ENCODE measurements around the gene CCL19.

Gene CCL19

DNA sequence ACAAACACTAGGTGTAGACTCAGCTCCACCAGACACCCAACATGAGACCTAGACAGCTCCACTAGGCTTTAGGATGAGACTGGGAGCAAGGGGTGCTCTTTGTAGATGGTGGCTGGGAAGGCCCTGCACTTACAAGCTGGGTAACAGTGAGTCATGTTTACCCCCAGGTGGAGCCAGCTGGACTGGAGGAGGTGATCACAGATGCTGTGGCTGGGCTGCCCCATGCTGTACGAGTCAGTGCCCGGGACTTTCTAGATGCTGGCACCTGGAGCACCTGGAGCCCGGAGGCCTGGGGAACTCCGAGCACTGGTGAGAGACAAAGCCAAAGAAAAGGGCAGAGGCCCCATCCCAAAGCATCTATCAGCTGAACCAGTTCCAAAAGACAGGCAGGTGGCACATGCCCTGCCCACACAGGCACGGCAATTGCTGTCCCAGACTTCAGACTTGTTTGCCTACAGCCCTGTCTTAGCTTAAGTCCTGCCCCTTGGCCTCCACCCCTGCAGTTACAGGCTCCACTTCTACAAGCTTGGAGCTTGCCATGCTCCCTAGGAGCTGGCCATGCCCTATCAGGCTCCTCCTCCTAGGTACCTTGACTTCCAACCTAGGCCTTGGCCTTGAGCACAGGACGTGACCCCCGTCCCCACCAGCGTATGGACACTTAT is 31.4 kb downstream of the CCL19 start:
- no peak for DNase-seq

- DNase-seq, result peak; percentile 13
These were observed 32.6 kb downstream of the CCL19 start for GRCh38 chr9:34658461-34658860.

GRCh38 chr9:34656992-34657391 is 34.1 kb downstream of the CCL19 start:
- no peak for DNase-seq

DNA sequence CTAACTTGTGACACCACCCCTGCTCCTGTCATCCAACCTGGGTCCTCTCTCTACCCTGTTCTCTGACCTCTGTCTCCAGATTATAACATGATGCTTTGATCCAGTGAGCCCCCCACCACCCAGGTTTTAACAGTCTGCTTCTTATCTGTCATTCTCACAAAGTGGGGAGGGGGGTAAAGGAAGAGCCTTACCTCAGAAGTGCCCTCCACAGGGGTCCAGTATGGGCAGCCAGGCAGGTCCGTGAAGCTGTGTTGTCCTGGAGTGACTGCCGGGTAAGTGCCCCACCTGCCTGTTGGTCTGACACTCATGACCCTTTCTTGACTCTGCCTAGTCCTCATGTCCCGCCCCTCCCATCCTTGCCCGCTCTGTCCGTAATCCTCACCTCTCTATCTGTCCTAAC is 35.7 kb downstream of the CCL19 start:
- DNase-seq, result no peak

GRCh38 chr9:34654323-34655051 is 36.6 kb downstream of the CCL19 start:
- DNase-seq, result peak; percentile 92

GRCh38 chr9:34653151-34654072 is 37.7 kb downstream of the CCL19 start:
- DNase-seq, result peak; percentile 92

GRCh38 chr9:34652602-34653000 is 38.5 kb downstream of the CCL19 start:
- no peak for DNase-seq

DNA sequence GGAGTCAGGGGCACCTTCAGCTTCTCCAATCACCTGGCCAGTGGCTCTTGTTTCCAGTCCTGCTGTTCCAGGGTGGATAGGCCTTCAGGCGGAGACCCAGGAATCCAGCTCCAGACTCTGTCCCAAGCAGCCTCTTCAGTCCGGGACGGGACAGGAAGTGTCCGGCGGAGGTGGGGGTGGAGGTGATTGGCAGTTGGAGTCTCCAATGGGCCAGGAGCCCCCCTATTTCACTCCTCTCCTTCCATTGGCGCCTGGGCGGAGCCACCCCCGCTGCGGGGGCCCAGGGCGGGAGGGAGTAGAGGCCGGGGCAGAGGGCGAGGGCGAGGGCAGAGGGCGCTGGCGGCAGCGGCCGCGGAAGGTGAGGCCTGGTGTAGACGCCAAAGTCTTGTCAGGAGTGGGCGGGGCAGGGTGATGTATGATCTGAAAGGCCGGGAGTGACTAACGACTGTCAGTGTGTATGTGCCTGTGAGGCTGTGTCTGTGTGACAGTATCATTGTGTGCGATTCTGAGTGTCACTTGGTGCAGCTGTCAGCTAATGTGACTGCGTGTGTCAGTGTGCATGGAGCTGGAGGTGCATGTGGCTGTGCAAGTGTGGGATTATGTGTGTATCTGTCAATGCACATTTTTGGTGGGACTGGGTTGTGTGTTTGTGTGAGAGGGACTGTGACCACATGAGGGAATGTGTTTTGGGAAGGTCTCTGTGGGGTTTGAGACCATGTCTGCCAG is 39.0 kb downstream of the CCL19 start, which contains the start of gene IL11RA:
TSS of gene IL11RA (plus strand) at position 310 of the 726 bp plus-strand sequence. CDS start 3,033 bp downstream, outside the sequence.
- DNase-seq, result peak; percentile 91

GRCh38 chr9:34651321-34651720 is 39.8 kb downstream of the CCL19 start:
- DNase-seq, result no peak

DNA sequence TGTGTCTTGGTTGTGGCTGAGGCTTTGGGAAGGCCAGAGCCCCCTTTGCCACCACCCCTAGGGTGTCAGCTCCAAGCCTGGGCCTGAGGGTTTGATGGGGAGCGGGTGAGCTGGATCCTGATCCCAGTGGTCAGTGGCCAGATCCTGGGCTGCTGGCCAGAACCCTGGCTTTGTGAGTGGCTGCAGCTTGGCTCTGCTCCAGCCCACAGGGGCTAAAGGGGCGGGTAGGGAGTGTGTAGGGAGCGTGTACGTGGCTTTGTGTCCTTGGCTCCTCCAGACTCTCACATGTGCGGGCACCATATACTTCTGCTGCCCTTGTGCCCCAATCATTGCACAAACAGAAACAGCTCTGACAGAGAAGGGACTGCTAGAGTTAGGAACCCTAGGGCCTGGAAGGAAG is 40.3 kb downstream of the CCL19 start:
- DNase-seq, result peak; percentile 68

DNA sequence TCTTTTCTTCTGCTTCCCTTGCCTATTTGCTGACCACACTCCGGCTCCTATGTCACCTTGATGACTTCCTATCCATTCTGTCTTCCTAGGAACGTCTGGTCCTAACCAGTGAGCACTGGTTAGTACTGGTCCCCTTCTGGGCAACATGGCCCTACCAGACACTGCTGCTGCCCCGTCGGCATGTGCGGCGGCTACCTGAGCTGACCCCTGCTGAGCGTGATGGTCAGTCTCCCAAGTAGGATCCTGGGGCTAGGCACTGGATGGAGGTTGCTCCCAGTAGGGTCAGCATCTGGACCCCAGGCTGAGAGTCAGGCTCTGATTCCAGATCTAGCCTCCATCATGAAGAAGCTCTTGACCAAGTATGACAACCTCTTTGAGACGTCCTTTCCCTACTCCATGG is 42.4 kb downstream of the CCL19 start:
- no peak for DNase-seq

DNA sequence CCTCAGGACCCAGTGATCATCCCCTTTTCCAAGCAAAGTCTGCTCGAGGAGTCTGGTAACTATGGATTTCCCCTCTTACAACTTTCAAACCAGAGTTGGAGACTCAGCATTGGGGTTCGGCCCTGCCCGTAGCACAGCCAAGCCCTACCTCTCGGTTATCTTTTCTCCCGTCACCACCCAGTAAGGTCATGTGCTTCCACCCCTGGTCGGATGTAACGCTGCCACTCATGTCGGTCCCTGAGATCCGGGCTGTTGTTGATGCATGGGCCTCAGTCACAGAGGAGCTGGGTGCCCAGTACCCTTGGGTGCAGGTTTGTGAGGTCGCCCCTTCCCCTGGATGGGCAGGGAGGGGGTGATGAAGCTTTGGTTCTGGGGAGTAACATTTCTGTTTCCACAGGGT is 43.4 kb downstream of the CCL19 start:
- DNase-seq, result no peak

GRCh38 chr9:34647084-34647403 is 44.0 kb downstream of the CCL19 start:
- no peak for DNase-seq

DNA sequence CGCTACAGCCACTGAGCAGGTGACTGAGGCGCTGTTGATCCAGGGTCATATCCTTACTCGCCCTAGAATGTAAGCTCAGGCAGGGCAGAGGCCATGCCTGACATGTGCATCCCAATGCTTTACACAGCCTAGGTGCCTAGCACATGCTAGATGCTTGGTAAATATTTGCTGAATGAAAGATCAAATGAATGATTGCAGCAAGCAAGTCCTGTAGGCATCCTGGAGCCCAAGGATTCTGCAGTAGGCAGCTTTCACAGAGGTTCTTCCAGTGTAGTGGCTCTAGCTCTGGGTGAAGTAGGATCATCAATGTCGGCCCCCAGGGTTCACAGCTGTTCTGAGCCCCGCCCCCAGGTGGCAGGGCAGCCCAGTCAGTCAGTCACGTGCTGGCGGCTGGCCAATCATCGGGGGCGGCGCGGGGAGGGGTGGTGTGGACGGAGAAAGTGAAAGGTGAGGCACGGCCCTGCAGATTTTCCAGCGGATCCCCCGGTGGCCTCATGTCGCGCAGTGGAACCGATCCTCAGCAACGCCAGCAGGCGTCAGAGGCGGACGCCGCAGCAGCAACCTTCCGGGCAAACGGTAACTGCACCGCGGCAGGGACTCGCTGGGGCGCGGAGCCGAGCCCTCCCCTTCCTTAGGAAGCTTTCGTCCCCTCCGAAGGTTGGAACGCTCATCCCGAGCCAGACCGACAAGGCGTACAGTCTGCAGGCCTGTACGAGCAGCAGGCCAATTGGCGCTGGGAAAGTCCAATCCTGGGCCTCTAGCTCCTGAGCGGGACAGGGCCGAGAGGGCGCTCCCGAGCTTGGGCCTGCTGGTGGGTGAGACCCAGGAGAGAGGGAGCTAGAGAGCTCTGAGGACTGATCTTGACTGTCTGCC is 44.6 kb downstream of the CCL19 start, which contains the start of gene GALT:
TSS of gene GALT (plus strand) at position 465 of the 873 bp plus-strand sequence. CDS start at position 495, 30 bp downstream.
- DNase-seq, result peak; percentile 93

DNA sequence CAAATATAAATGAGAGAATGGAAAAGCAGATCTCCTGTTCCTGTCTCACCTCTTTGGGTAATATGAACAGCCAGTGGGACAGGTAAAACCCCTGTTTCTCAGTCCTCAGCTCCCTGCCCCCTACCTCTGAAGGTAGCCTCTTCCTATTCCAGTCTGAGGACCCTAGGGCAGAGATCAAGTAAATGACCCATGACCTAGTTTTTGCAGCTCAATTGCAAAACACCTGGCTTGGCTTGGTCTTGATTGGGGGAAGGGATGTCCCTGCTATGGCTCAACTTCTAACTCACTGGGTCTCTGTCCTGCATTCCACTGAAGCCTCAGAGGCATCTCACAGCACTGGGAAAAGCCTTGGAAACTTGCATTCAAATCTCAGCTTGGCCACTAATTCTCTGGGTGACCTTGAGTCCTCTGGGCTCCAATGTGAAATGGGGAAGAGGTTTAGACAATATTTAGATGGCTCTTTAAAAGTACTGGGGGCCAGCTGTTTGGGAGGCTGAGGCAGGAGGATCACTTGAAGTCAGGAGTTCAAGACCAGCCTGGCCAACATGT is 46.2 kb downstream of the CCL19 start:
- no peak for DNase-seq

DNA sequence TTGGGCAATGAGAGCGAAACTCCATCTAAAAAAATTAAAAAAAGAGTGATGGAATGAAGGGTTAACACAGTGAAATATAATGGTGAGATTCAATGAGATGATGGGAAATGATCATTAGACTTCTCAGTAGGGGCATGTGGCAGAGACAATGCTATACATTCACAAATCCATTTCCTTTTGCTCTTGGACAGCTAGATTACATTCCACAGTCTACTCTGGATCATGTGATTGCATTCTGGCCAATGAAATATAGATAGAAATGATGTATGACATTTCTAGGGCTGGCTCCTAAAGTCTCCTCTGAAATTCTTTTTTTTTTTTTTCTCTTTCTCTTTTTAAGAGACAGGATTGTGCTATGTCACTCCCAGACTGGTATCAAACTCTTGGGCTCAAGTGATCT is 48.4 kb downstream of the CCL19 start:
- DNase-seq, result no peak
